HG03108 (cell line): Measurements from ENCODE around the gene USP53.
"Not testable (repeated sequence)": the region's sequence is repeated elsewhere in the genome, so short reads cannot be mapped to it uniquely, and the experiment has no call there.

ENCODE experiments used
- ATAC-seq: cut with Tn5 transposase; IDR thresholded peaks from one replicate; pipeline ENCODE4 v1.9.1; 2021; ENCODE audit warnings: moderate library complexity; ENCODE audit not compliant: unreplicated experiment

USP53 gene

GRCh38 chr4:119313237-119313636 lies 100.7 kb downstream of the USP53 start:
- ATAC-seq, result no peak

- no peak for ATAC-seq
Measured at GRCh38 chr4:119314356-119314755, 101.8 kb downstream of the USP53 start.

GRCh38 chr4:119315036-119315435 lies 102.5 kb downstream of the USP53 start:
- ATAC-seq, result no peak

- no peak for ATAC-seq
Measured at GRCh38 chr4:119317990-119318389, 105.5 kb downstream of the USP53 start.

GRCh38 chr4:119321921-119322687 lies 109.6 kb downstream of the USP53 start, which contains the start of gene FABP2:
TSS of gene FABP2 (minus strand) at chr4:119322138. CDS start at chr4:119322102, 36 bp downstream.
- no peak for ATAC-seq

- no peak for ATAC-seq
Measured at GRCh38 chr4:119328695-119329094, 116.2 kb downstream of the USP53 start.

GRCh38 chr4:119329835-119330620 lies 117.5 kb downstream of the USP53 start:
- no peak for ATAC-seq

GRCh38 chr4:119336332-119336979 lies 123.9 kb downstream of the USP53 start:
- not testable (repeated sequence) for ATAC-seq

- ATAC-seq, result no peak
Measured at GRCh38 chr4:119337010-119337409, 124.5 kb downstream of the USP53 start.

- not testable (repeated sequence) for ATAC-seq
Measured at GRCh38 chr4:119339895-119340294, 127.4 kb downstream of the USP53 start.

GRCh38 chr4:119343293-119343692 lies 130.8 kb downstream of the USP53 start:
- not testable (repeated sequence) for ATAC-seq
